IMR-90 (cell line): Measurements from ENCODE around the gene ARHGAP45. TPM values are rescaled to one million over a fixed set of nuclear protein-coding genes. Genes with fewer than 3 reads are reported as not detected.

Experiments
- ATAC-seq: fragments of 200-7000 bp; cut with Tn5 transposase; 2 replicates; pipeline ENCODE4 v1.9.1; 2020; ENCODE audit warnings: low read depth, mild to moderate bottlenecking, moderate library complexity
- BruUV-seq: library from RNA; stranded (reverse); fragments of 400-500 nt; replicated peaks from 2 replicates; lab custom pipeline; 2021; lab: Mats Ljungman, UMichigan
- CTCF ChIA-PET: fragments of 300-600 bp; formaldehyde crosslinking; extraction: SDS; loops from one replicate; lab custom pipeline; 2021; ENCODE audit warnings: antibody characterized with exemption; lab: Yijun Ruan, JAX
- POLR2A ChIA-PET: fragments of 300-600 bp; sonication (Branson Sonifier 250); formaldehyde crosslinking; loops from one replicate; lab custom pipeline; 2022; ENCODE audit warnings: antibody characterized with exemption; ENCODE audit not compliant: unreplicated experiment; lab: Charles Lee
- DNase-seq: peaks from one replicate; pipeline ENCODE4 v3.0.0; 2013
- H2AFZ ChIP-seq: replicated peaks from 2 replicates; pipeline ENCODE3; 2013; ENCODE audit warnings: low read length, mild to moderate bottlenecking; ENCODE audit not compliant: poor library complexity
- H2AK5ac ChIP-seq: 2 replicates; pipeline ENCODE4 v1.6.1; 2013; ENCODE audit warnings: low read depth, low read length, inconsistent platforms
- H2AK9ac ChIP-seq: replicated peaks from 2 replicates; pipeline ENCODE3; 2013; ENCODE audit warnings: mild to moderate bottlenecking, low read depth, low read length, moderate library complexity; ENCODE audit not compliant: poor library complexity
- H2BK120ac ChIP-seq: 2 replicates; pipeline ENCODE4 v1.6.1; 2013; ENCODE audit warnings: low read depth, low read length, inconsistent platforms
- H2BK15ac ChIP-seq: 3 replicates; pipeline ENCODE4 v1.6.1; 2013; ENCODE audit warnings: low read depth, low read length, inconsistent platforms
- H2BK20ac ChIP-seq: 2 replicates; pipeline ENCODE4 v1.6.1; 2013; ENCODE audit warnings: low read depth, mild to moderate bottlenecking, inconsistent platforms, low read length, moderate library complexity
- H2BK5ac ChIP-seq: 2 replicates; pipeline ENCODE4 v1.6.1; 2013; ENCODE audit warnings: mild to moderate bottlenecking, low read depth, low read length, inconsistent platforms; ENCODE audit not compliant: poor library complexity, severe bottlenecking
- H3K14ac ChIP-seq: replicated peaks from 2 replicates; pipeline ENCODE4 v1.6.1; 2013; ENCODE audit warnings: low read depth, low read length, inconsistent platforms
- H3K18ac ChIP-seq: 2 replicates; pipeline ENCODE4 v1.6.1; 2013; ENCODE audit warnings: low read depth, low read length, control low read depth
- H3K23ac ChIP-seq: 2 replicates; pipeline ENCODE4 v1.6.1; 2013; ENCODE audit warnings: low read depth, low read length, inconsistent platforms
- H3K27ac ChIP-seq: 2 replicates; pipeline ENCODE4 v1.5.1; 2013; ENCODE audit warnings: mild to moderate bottlenecking, control low read depth, low read length; ENCODE audit not compliant: insufficient read depth
- H3K27me3 ChIP-seq: 2 replicates; pipeline ENCODE4 v1.6.1; 2013; ENCODE audit warnings: low read length; ENCODE audit not compliant: control insufficient read depth, insufficient read depth
- H3K36me3 ChIP-seq: 2 replicates; pipeline ENCODE4 v1.6.1; 2013; ENCODE audit warnings: low read length, mixed read lengths; ENCODE audit not compliant: control insufficient read depth, insufficient read depth
- H3K4ac ChIP-seq: 2 replicates; pipeline ENCODE4 v1.6.1; 2013; ENCODE audit warnings: low read depth, low read length, inconsistent platforms
- H3K4me1 ChIP-seq: 2 replicates; pipeline ENCODE4 v1.6.1; 2013; ENCODE audit warnings: low read length, mixed read lengths; ENCODE audit not compliant: control insufficient read depth, insufficient read depth
- H3K4me2 ChIP-seq: 2 replicates; pipeline ENCODE4 v1.6.1; 2013; ENCODE audit warnings: low read depth, mild to moderate bottlenecking, control low read depth, low read length, moderate library complexity
- H3K4me3 ChIP-seq: 2 replicates; pipeline ENCODE4 v1.5.1; 2013; ENCODE audit warnings: low read depth, mild to moderate bottlenecking, control low read depth, low read length, moderate library complexity; ENCODE audit not compliant: insufficient read depth
- H3K56ac ChIP-seq: 2 replicates; pipeline ENCODE4 v1.6.1; 2013; ENCODE audit warnings: low read length, inconsistent platforms; ENCODE audit not compliant: insufficient read depth; ENCODE audit errors: extremely low read depth
- H3K79me1 ChIP-seq, 2 experiments: 2 replicates each; pipeline ENCODE4 v1.6.1; 2013; ENCODE audit warnings: low read length in 2 of 2, inconsistent platforms in 1 of 2, low read depth in 1 of 2
- H3K9ac ChIP-seq: 2 replicates; pipeline ENCODE4 v1.6.1; 2013; ENCODE audit warnings: low read depth, low read length, control low read depth
- H3K9me1 ChIP-seq: 2 replicates; pipeline ENCODE4 v1.6.1; 2013; ENCODE audit warnings: low read length, inconsistent platforms; ENCODE audit not compliant: insufficient read depth
- H3K9me3 ChIP-seq: 2 replicates; pipeline ENCODE4 v1.6.1; 2013; ENCODE audit warnings: low read length; ENCODE audit not compliant: control insufficient read depth, insufficient read depth
- H4K20me1 ChIP-seq: 2 replicates; pipeline ENCODE4 v1.6.1; 2013; ENCODE audit warnings: low read length, inconsistent platforms; ENCODE audit not compliant: insufficient read depth
- H4K5ac ChIP-seq: 2 replicates; pipeline ENCODE4 v1.6.1; 2013; ENCODE audit warnings: mild to moderate bottlenecking, low read depth, low read length, control low read depth
- H4K8ac ChIP-seq, 2 experiments: 2 replicates each; pipeline ENCODE4 v1.6.1; 2013; ENCODE audit warnings: low read depth in 2 of 2, low read length in 2 of 2, control low read depth in 1 of 2, inconsistent platforms in 1 of 2
- H4K91ac ChIP-seq: 2 replicates; pipeline ENCODE4 v1.6.1; 2013; ENCODE audit warnings: low read depth, low read length, inconsistent platforms; ENCODE audit not compliant: insufficient read depth
- RAD21 ChIP-seq: IDR thresholded peaks from 2 replicates; pipeline ENCODE4 v1.6.1; 2012; ENCODE audit warnings: low read length, improper control_type of control experiment
- WGBS, 2 experiments: methylation state at CpG; one replicate each; pipeline versions ENCODE4 v1.1.5 to v1.1.7; 2013; ENCODE audit warnings: missing lambda C conversion rate in 2 of 2; ENCODE audit not compliant: insufficient read length in 1 of 2; ENCODE audit errors: extremely low coverage in 2 of 2; 5-methylcytosine and 5-hydroxymethylcytosine counted together
- dilution Hi-C: fragments of 300-500 bp; cut with HindIII; formaldehyde crosslinking; loops from one replicate; pipeline ENCODE4 v1.14.3; 2018; ENCODE audit warnings: low sequenced_read_pairs; ENCODE audit not compliant: unreplicated experiment
- in situ Hi-C: fragments of 300-500 bp; cut with MboI; formaldehyde crosslinking; loops from 3 replicates; pipeline ENCODE4 v1.14.3; 2019; ENCODE audit warnings: low sequenced_read_pairs, inconsistent platforms, mixed read lengths
- intact Hi-C: fragments of 100-400 bp; cut with micrococcal nuclease; formaldehyde crosslinking; loops from 2 replicates; pipeline ENCODE4 v1.10.0; 2022
- microRNA-seq, 2 experiments: library from miRNA; stranded (forward) in 1 of 2; unstranded in 1 of 2; fragments of 10-50 nt in 1 of 2; fragments of <30 nt in 1 of 2; gene quantifications in 1 of 2; microRNA quantifications in 1 of 2; one replicate each; pipeline versions ENCODE3 to v1.1.0; 2013 to 2020; ENCODE audit not compliant: insufficient read depth in 1 of 2, insufficient read length in 1 of 2, unreplicated experiment in 1 of 2
- polyA plus RNA-seq, 3 experiments: library from polyadenylated mRNA; depleted of rRNA; stranded (reverse); fragments of >200 nt; gene quantifications; 2 replicates each; pipeline ENCODE4 v1.2.3, GENCODE V29; 2012; ENCODE audit warnings: low replicate concordance in 1 of 3
- small RNA-seq, 5 experiments: library from RNA; depleted of rRNA; stranded (forward); fragments of <200 nt; gene quantifications; one replicate each; pipeline ENCODE3, GENCODE V24; 2012
- total RNA-seq: library from RNA; depleted of rRNA; stranded (reverse); fragments of >200 nt; gene quantifications from 2 replicates; pipeline ENCODE4 v1.2.3, GENCODE V29; 2012; rRNA removed

ARHGAP45 gene
- total and polyA plus RNA-seq, 2 of the 4 experiments (the other 2 are of a cell fraction): 1.3 to 1.7 TPM

- H2AFZ ChIP-seq: no peak overlapping the region
- no peaks in the 10 kb centered on the region for H3K9me3 ChIP-seq
- H3K14ac ChIP-seq: no peak overlapping the region
- WGBS, 2 experiments: 75% methylated on average over 9 of the region's 12 CpGs; no CpG with 5 or more reads in 1 of the 2 experiments
- no peak for TF ChIP-seq RAD21
- H4K20me1 ChIP-seq: peaks cover 9% of the 10 kb centered on the region
- no peak overlapping the region for H2BK5ac ChIP-seq
- no peak overlapping the region for H4K8ac ChIP-seq
- no peak overlapping the region for H2BK20ac ChIP-seq
- POLR2A ChIA-PET: no interaction called here
- H2BK15ac ChIP-seq: no peak overlapping the region
- H2AK9ac ChIP-seq: no peak overlapping the region
- no peak overlapping the region for H4K91ac ChIP-seq
- H3K9me1 ChIP-seq: peaks cover 4% of the 10 kb centered on the region; the same call in 1 of the 2 replicates
- no peak overlapping the region for H3K23ac ChIP-seq
- CTCF ChIA-PET: no interaction called here
- BruUV-seq: no TSS peak
- H3K4me2 ChIP-seq: no peak overlapping the region
- peaks cover 11% of the 10 kb centered on the region for H3K4me1 ChIP-seq
- peaks cover 35% of the 10 kb centered on the region; the same call in 1 of the 2 replicates for H3K36me3 ChIP-seq
- no peak overlapping the region for H3K18ac ChIP-seq
- H3K79me1 ChIP-seq: peaks cover 12 to 52% of the 10 kb centered on the region in 2 experiments
- no peak overlapping the region for H3K27ac ChIP-seq
- H3K56ac ChIP-seq: no peak overlapping the region
- no peak for DNase-seq
- H3K4ac ChIP-seq: no peak overlapping the region
- intact Hi-C loops (no loop called here), in situ Hi-C loops (no loop called here), dilution Hi-C loops (no loop called here)
- H4K5ac ChIP-seq: no peak overlapping the region
- no peak for ATAC-seq
- no peak overlapping the region for H2BK120ac ChIP-seq
- no peak overlapping the region for H3K9ac ChIP-seq
- no peak overlapping the region for H2AK5ac ChIP-seq
- no peaks in the 10 kb centered on the region for H3K27me3 ChIP-seq
- H3K4me3 ChIP-seq: no peak overlapping the region
Observed at GRCh38 chr19:1136201-1136600, 69.2 kb downstream of the ARHGAP45 start.

Small RNAs within 50 kb of the gene (microRNA-seq; reads per million reads assigned to microRNA genes)
- gene RNU6-2 (ENCODE audit: insufficient read depth, insufficient read length): not detected

Small RNAs within 50 kb of the gene (small RNA-seq; reads per million reads assigned to genes)
- gene RNU6-2: 0.88 to 97.0 (median 1.4) reads per million in 5 experiments

Other genes with a start within 250 kb of the ARHGAP45 start
- 0.36 and 0.56 TPM in 2 replicates for gene PLPPR3, start 245.2 kb upstream of the ARHGAP45 start, total RNA-seq
- 1.2 and 2.0 TPM in 2 replicates for gene PLPPR3, start 245.2 kb upstream of the ARHGAP45 start, polyA plus RNA-seq (2012; rRNA removed)
- not detected in 2 replicates for gene AZU1, start 239.3 kb upstream of the ARHGAP45 start, total RNA-seq
- gene AZU1, start 239.3 kb upstream of the ARHGAP45 start, polyA plus RNA-seq (2012; rRNA removed): 0.12 TPM in 1 of 2 replicates, not detected in the other
- gene PRTN3, start 226.2 kb upstream of the ARHGAP45 start, total RNA-seq: not detected in 2 replicates
- not detected in 2 replicates for gene PRTN3, start 226.2 kb upstream of the ARHGAP45 start, polyA plus RNA-seq (2012; rRNA removed)
- not detected in 2 replicates for gene ELANE, start 214.9 kb upstream of the ARHGAP45 start, total RNA-seq
- 0.24 and 0.27 TPM in 2 replicates for gene ELANE, start 214.9 kb upstream of the ARHGAP45 start, polyA plus RNA-seq (2012; rRNA removed)
- gene CFD, start 207.5 kb upstream of the ARHGAP45 start, total RNA-seq: 1.1 and 1.4 TPM in 2 replicates
- 2.8 and 3.8 TPM in 2 replicates for gene CFD, start 207.5 kb upstream of the ARHGAP45 start, polyA plus RNA-seq (2012; rRNA removed)
- gene MED16, start 174.0 kb upstream of the ARHGAP45 start, total RNA-seq: 8.1 and 15.3 TPM in 2 replicates
- 40.2 and 49.0 TPM in 2 replicates for gene MED16, start 174.0 kb upstream of the ARHGAP45 start, polyA plus RNA-seq (2012; rRNA removed)
- gene RNU6-9, start 173.7 kb upstream of the ARHGAP45 start, total RNA-seq: not detected in 2 replicates
- gene RNU6-9, start 173.7 kb upstream of the ARHGAP45 start, polyA plus RNA-seq (2012; rRNA removed): not detected in 2 replicates
- 8.9 and 9.0 TPM in 2 replicates for gene R3HDM4, start 153.9 kb upstream of the ARHGAP45 start, total RNA-seq
- 51.5 and 52.5 TPM in 2 replicates for gene R3HDM4, start 153.9 kb upstream of the ARHGAP45 start, polyA plus RNA-seq (2012; rRNA removed)
- gene KISS1R, start 149.8 kb upstream of the ARHGAP45 start, total RNA-seq: not detected in 2 replicates
- gene KISS1R, start 149.8 kb upstream of the ARHGAP45 start, polyA plus RNA-seq (2012; rRNA removed): not detected in 2 replicates
- 16.0 and 16.7 TPM in 2 replicates for gene ARID3A, start 141.1 kb upstream of the ARHGAP45 start, total RNA-seq
- gene ARID3A, start 141.1 kb upstream of the ARHGAP45 start, polyA plus RNA-seq (2012; rRNA removed): 23.1 and 29.4 TPM in 2 replicates
- 37.1 and 38.9 TPM in 2 replicates for gene WDR18, start 82.8 kb upstream of the ARHGAP45 start, total RNA-seq
- 56.9 and 74.5 TPM in 2 replicates for gene WDR18, start 82.8 kb upstream of the ARHGAP45 start, polyA plus RNA-seq (2012; rRNA removed)
- gene GRIN3B, start 66.7 kb upstream of the ARHGAP45 start, total RNA-seq: under 0.01 and 0.28 TPM in 2 replicates
- gene GRIN3B, start 66.7 kb upstream of the ARHGAP45 start, polyA plus RNA-seq (2012; rRNA removed): 0.91 and 1.8 TPM in 2 replicates
- gene TMEM259, start 46.0 kb upstream of the ARHGAP45 start, total RNA-seq: 22.6 and 26.4 TPM in 2 replicates
- gene TMEM259, start 46.0 kb upstream of the ARHGAP45 start, polyA plus RNA-seq (2012; rRNA removed): 153 and 181 TPM in 2 replicates
- gene RNU6-2, start 45.6 kb upstream of the ARHGAP45 start, total RNA-seq: not detected in 2 replicates
- not detected in 2 replicates for gene RNU6-2, start 45.6 kb upstream of the ARHGAP45 start, polyA plus RNA-seq (2012; rRNA removed)
- gene CNN2, start 40.6 kb upstream of the ARHGAP45 start, total RNA-seq: 270 and 272 TPM in 2 replicates
- gene CNN2, start 40.6 kb upstream of the ARHGAP45 start, polyA plus RNA-seq (2012; rRNA removed): 385 and 395 TPM in 2 replicates
- gene ABCA7, start 27.1 kb upstream of the ARHGAP45 start, total RNA-seq: 0.36 and 0.56 TPM in 2 replicates
- gene ABCA7, start 27.1 kb upstream of the ARHGAP45 start, polyA plus RNA-seq (2012; rRNA removed): 3.2 and 3.3 TPM in 2 replicates
- 195 and 294 TPM in 2 replicates for gene POLR2E, start 28.2 kb downstream of the ARHGAP45 start, total RNA-seq
- gene POLR2E, start 28.2 kb downstream of the ARHGAP45 start, polyA plus RNA-seq (2012; rRNA removed): 391 and 449 TPM in 2 replicates
- 357 and 415 TPM in 2 replicates for gene GPX4, start 36.8 kb downstream of the ARHGAP45 start, total RNA-seq
- 1,083 and 1,136 TPM in 2 replicates for gene GPX4, start 36.8 kb downstream of the ARHGAP45 start, polyA plus RNA-seq (2012; rRNA removed)
- gene SBNO2, start 107.1 kb downstream of the ARHGAP45 start, total RNA-seq: 13.4 and 13.6 TPM in 2 replicates
- gene SBNO2, start 107.1 kb downstream of the ARHGAP45 start, polyA plus RNA-seq (2012; rRNA removed): 40.4 and 40.5 TPM in 2 replicates
- 39.3 and 45.0 TPM in 2 replicates for gene STK11, start 138.6 kb downstream of the ARHGAP45 start, total RNA-seq
- gene STK11, start 138.6 kb downstream of the ARHGAP45 start, polyA plus RNA-seq (2012; rRNA removed): 40.9 and 42.8 TPM in 2 replicates
- 0.18 and 0.56 TPM in 2 replicates for gene CBARP, start 170.8 kb downstream of the ARHGAP45 start, total RNA-seq
- 3.9 and 8.5 TPM in 2 replicates for gene CBARP, start 170.8 kb downstream of the ARHGAP45 start, polyA plus RNA-seq (2012; rRNA removed)
- gene ATP5F1D, start 174.6 kb downstream of the ARHGAP45 start, total RNA-seq: 7.3 and 13.6 TPM in 2 replicates
- 140 and 189 TPM in 2 replicates for gene ATP5F1D, start 174.6 kb downstream of the ARHGAP45 start, polyA plus RNA-seq (2012; rRNA removed)
- 2.2 and 2.5 TPM in 2 replicates for gene MIDN, start 181.4 kb downstream of the ARHGAP45 start, total RNA-seq
- 24.1 and 26.0 TPM in 2 replicates for gene MIDN, start 181.4 kb downstream of the ARHGAP45 start, polyA plus RNA-seq (2012; rRNA removed)
- 226 and 299 TPM in 2 replicates for gene CIRBP, start 202.2 kb downstream of the ARHGAP45 start, total RNA-seq
- gene CIRBP, start 202.2 kb downstream of the ARHGAP45 start, polyA plus RNA-seq (2012; rRNA removed): 405 and 542 TPM in 2 replicates
- 7.5 and 10.6 TPM in 2 replicates for gene FAM174C, start 208.4 kb downstream of the ARHGAP45 start, total RNA-seq
- gene FAM174C, start 208.4 kb downstream of the ARHGAP45 start, polyA plus RNA-seq (2012; rRNA removed): 61.8 and 93.4 TPM in 2 replicates
- not detected in 2 replicates for gene EFNA2, start 218.7 kb downstream of the ARHGAP45 start, total RNA-seq
- not detected in 2 replicates for gene EFNA2, start 218.7 kb downstream of the ARHGAP45 start, polyA plus RNA-seq (2012; rRNA removed)